Measurements from ENCODE around the gene FCRL3.

The FCRL3 gene

GRCh38 chr1:157673008-157673407 is 27.6 kb downstream of the FCRL3 start:
- DNase-seq, result no peak

GRCh38 chr1:157671895-157672294 is 28.7 kb downstream of the FCRL3 start:
- no peak for DNase-seq

- DNase-seq, result no peak
Measured at GRCh38 chr1:157659576-157660247, 40.9 kb downstream of the FCRL3 start.

DNA sequence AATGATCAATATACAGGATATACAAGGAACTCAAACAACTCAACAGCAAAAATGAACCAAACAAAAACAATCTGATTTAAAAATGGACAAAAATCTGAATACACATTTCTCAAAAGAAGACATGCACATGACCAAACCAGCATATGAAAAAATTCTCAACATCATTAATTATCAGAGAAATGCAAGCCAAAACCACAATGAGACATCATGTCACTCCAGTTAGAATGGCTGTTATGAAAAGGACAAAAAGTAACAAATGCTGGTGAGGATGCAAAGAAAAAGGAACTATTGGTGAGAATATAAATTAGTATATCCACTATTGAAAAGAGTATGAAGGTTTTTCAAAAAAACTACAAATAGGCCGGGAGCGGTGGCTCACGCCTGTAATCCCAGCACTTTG is 42.0 kb downstream of the FCRL3 start:
- no peak for DNase-seq

GRCh38 chr1:157653494-157653873 is 47.1 kb downstream of the FCRL3 start:
- DNase-seq, result no peak

- no peak for DNase-seq
Measured at GRCh38 chr1:157652859-157653493, 47.6 kb downstream of the FCRL3 start.

DNA sequence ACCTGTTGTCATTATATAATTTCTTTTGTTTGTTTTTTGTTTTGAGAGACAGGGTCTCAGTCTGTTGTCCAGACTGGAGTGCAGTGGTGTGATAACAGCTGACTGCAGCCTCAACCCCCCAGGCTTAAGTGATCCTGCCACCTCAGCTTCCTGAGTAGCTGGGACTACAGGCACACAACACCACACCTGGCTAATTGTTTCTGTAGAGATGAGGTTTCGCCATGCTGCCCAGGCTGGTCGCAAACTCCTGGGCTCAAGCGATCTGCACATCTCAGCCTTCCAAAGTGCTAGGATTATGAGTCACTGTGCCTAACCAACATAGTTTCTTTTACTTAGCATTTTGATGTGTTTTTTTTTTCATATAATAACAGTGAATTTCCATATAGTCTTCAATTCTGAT is 52.3 kb downstream of the FCRL3 start:
- no peak for DNase-seq

- no peak for DNase-seq
Measured at GRCh38 chr1:157646144-157646543, 54.4 kb downstream of the FCRL3 start.

- DNase-seq, result no peak
Measured at GRCh38 chr1:157641177-157641576, 59.4 kb downstream of the FCRL3 start.

GRCh38 chr1:157639800-157640199 is 60.8 kb downstream of the FCRL3 start:
- DNase-seq, result no peak

DNA sequence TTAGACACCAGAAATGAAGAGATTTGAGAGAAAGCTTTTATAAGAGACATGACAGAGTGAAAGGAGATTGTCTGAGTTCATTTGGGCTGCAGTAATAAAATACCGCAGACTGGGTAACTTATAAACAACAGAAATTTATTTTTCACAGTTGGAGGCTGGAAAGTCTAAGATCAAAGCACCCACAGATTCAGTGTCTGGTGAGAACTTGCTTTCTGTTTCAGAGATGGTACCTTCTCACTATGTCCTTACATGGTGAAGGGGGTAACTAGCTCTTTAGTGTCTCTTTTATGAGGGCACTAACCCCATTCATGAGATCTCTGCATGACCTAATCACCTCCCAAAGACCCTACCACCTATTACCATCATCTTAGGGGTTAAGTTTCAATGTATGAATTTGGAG is 71.8 kb downstream of the FCRL3 start:
- no peak for DNase-seq
